HL-60 (cell line): ENCODE measurements around the gene SEC61A1.

Source experiments
- DNase-seq, 2 experiments: peaks; one replicate each; pipeline ENCODE4 v3.0.0-alpha.2; 2010 to 2020; ENCODE audit warnings: low read depth in 1 of 2, low spot score in 1 of 2
- H3K27ac ChIP-seq: fragments of 250-450 bp; sonication (Bioruptor Pico); replicated peaks from 2 replicates; pipeline ENCODE4 v1.5.1; 2020; ENCODE audit warnings: mild to moderate bottlenecking, moderate library complexity
- H3K27me3 ChIP-seq: fragments of 250-450 bp; sonication (Bioruptor Pico); 2 replicates; pipeline ENCODE4 v1.5.1; 2021; ENCODE audit warnings: mild to moderate bottlenecking, moderate library complexity; ENCODE audit not compliant: insufficient read depth, poor library complexity, severe bottlenecking
- H3K4me3 ChIP-seq: replicated peaks from 2 replicates; pipeline ENCODE4 v1.5.1; 2011; ENCODE audit warnings: mild to moderate bottlenecking, control low read depth, low read length; ENCODE audit not compliant: insufficient read depth
- GABPA ChIP-seq: IDR thresholded peaks from 2 replicates; pipeline ENCODE4 v1.6.1; 2012; ENCODE audit warnings: low read depth
- POLR2AphosphoS5 ChIP-seq: IDR thresholded peaks from 2 replicates; pipeline ENCODE4 v1.6.1; 2012; ENCODE audit warnings: low read depth
- SPI1 ChIP-seq: IDR thresholded peaks from 2 replicates; pipeline ENCODE4 v1.6.1; 2012; ENCODE audit warnings: low read depth, mild to moderate bottlenecking, borderline replicate concordance
- TF ChIP-seq, protein P1 (sequence below): IDR thresholded peaks from one replicate; pipeline ENCODE4 v1.5.1; 2011; ENCODE audit warnings: low read length, control low read depth, inconsistent platforms; ENCODE audit not compliant: insufficient read depth
- TF ChIP-seq, protein P2 (sequence below): IDR thresholded peaks from 2 replicates; pipeline ENCODE4 v1.6.1; 2012; ENCODE audit warnings: low read depth; ENCODE audit not compliant: insufficient replicate concordance

Gene SEC61A1

DNA sequence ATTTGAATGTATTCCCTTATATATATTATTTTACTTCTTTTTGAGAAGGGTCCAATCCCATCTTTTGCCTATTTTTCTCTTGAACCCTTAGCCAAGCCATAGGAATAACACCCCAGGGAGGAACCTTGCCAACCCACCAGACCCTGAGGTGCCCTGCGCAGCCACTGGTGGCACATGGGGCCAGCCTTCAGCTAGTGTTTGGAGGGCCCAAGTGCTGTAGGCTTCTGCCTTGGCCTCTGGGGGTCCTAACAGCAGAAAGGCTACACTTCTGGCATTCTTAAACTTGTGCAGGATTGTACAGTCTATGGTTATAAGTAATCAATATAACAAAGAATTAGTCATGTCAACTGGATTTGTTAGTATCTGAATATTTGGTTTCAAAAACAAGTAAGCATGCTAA lies 36.9 kb downstream of the SEC61A1 start:
- no peaks in the 10 kb centered on the region for H3K27me3 ChIP-seq
- H3K4me3 ChIP-seq = no peak overlapping the region
- DNase-seq = no peak
- no peak for TF ChIP-seq POLR2AphosphoS5
- no peak for TF ChIP-seq SPI1
- H3K27ac ChIP-seq = no peak overlapping the region

DNA sequence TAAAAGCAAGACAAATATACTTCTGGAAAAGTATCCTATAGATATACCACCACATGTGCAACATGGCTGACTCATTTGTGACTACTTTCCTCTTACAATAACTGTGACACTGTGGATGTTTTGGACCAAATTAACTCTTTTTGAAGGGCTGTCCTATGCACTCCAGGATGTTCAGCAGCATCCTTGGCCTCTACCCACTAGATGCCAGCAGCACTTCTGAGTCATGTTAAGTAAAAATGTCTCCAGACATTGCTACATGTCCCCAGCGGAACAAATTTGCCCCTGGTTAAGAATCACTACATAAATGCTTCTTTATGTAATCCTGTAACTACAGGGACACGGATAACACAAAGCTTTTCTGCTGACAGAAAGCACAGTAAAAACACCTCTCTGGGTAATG lies 39.3 kb downstream of the SEC61A1 start:
- no peak for TF ChIP-seq GABPA
- TF ChIP-seq, protein P1, sequence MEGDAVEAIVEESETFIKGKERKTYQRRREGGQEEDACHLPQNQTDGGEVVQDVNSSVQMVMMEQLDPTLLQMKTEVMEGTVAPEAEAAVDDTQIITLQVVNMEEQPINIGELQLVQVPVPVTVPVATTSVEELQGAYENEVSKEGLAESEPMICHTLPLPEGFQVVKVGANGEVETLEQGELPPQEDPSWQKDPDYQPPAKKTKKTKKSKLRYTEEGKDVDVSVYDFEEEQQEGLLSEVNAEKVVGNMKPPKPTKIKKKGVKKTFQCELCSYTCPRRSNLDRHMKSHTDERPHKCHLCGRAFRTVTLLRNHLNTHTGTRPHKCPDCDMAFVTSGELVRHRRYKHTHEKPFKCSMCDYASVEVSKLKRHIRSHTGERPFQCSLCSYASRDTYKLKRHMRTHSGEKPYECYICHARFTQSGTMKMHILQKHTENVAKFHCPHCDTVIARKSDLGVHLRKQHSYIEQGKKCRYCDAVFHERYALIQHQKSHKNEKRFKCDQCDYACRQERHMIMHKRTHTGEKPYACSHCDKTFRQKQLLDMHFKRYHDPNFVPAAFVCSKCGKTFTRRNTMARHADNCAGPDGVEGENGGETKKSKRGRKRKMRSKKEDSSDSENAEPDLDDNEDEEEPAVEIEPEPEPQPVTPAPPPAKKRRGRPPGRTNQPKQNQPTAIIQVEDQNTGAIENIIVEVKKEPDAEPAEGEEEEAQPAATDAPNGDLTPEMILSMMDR = no peak
- TF ChIP-seq SPI1 = no peak
- TF ChIP-seq, protein P2, sequence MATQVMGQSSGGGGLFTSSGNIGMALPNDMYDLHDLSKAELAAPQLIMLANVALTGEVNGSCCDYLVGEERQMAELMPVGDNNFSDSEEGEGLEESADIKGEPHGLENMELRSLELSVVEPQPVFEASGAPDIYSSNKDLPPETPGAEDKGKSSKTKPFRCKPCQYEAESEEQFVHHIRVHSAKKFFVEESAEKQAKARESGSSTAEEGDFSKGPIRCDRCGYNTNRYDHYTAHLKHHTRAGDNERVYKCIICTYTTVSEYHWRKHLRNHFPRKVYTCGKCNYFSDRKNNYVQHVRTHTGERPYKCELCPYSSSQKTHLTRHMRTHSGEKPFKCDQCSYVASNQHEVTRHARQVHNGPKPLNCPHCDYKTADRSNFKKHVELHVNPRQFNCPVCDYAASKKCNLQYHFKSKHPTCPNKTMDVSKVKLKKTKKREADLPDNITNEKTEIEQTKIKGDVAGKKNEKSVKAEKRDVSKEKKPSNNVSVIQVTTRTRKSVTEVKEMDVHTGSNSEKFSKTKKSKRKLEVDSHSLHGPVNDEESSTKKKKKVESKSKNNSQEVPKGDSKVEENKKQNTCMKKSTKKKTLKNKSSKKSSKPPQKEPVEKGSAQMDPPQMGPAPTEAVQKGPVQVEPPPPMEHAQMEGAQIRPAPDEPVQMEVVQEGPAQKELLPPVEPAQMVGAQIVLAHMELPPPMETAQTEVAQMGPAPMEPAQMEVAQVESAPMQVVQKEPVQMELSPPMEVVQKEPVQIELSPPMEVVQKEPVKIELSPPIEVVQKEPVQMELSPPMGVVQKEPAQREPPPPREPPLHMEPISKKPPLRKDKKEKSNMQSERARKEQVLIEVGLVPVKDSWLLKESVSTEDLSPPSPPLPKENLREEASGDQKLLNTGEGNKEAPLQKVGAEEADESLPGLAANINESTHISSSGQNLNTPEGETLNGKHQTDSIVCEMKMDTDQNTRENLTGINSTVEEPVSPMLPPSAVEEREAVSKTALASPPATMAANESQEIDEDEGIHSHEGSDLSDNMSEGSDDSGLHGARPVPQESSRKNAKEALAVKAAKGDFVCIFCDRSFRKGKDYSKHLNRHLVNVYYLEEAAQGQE = no peak
- no peak for TF ChIP-seq POLR2AphosphoS5
- no peaks in the 10 kb centered on the region for H3K27me3 ChIP-seq
- no peak overlapping the region for H3K27ac ChIP-seq

DNA sequence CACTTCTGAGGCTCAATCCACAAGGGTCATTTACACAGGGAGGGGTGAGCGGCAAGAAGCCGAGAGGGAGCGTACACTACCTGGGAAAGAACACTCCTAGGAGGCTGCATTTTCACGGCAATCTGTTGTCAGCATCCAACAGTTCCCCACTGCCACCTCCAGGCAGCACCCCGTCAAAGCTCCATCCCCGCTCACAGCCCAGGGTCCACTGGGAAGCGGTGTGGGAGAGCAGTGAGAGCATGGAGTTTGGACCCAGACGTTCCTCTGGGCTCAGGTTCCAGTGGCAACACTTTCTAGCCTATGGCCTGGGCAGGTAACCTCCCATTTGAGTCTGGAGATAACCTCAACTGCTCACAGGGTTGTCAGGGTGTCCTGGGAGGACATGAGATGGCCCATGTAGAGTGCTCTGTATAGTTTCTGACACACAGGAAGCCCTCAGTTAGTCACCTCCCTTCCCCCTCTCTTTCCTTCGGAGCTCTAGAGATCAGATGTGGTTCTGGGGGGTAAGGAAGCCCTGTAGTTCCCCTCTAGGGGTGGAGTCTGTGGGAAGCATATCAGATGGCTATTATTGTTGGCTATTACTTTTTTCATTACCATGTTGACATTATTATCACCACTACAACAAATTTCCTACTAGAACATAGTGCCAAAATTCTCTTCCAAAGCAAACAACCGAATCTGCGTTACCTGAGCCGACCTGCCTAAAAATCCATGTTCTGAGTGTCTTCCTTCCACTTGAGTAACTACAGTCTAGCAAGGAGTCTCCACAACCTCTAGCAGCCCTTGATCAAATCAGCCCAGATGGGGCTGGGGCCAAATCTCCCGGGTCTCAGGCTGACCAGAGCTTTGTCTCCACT lies 42.3 kb downstream of the SEC61A1 start:
- TF ChIP-seq, protein P1 = no peak
- TF ChIP-seq POLR2AphosphoS5 = no peak
- TF ChIP-seq, protein P2 = no peak
- TF ChIP-seq SPI1 = no peak
- Histone ChIP-seq H3K4me3 (no peak overlapping the region), H3K27me3 (no peaks in the 10 kb centered on the region), H3K27ac (no peak overlapping the region)
- no peak for DNase-seq

More for the DNA sequence above, 39.3 kb downstream of the SEC61A1 start:
- H3K4me3 ChIP-seq = no peak overlapping the region
- DNase-seq = no peak

DNA sequence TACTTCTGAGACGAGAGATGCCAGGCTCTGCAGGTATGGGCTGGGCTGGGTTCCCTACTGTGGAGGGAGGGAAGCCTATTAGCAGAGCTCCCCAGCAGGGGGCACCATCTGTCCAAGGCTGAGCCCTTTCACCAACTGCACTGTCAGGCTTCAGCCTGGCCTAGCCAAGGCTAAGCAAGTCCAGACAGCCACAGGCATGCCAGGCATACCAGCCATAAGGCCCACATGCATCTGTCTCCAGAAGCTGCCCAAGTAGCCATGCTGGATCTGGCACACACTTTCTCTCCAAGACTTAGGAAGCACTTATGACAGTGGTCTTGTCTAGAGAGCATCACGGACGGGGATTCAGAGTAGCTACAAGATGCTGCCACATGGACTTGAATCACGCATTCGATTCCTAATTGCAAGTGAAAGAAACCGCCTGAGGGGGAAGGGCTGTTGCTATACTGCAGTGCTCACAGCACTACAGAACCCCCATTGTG lies 43.0 kb downstream of the SEC61A1 start:
- Histone ChIP-seq H3K27me3 (no peaks in the 10 kb centered on the region), H3K27ac (no peak overlapping the region), H3K4me3 (no peak overlapping the region)
- TF ChIP-seq, protein P2 = no peak
- no peak for TF ChIP-seq POLR2AphosphoS5
- no peak for TF ChIP-seq GABPA
- TF ChIP-seq, protein P1 = peak; percentile 96
- no peak for TF ChIP-seq SPI1
- DNase-seq = peak in 1 of 2 experiments; percentile 78
